OCI-LY1 (cell line): ENCODE measurements around the gene PFKFB1.

Source experiments
- H2AFZ ChIP-seq: fragments of 200-600 bp; sonication (generic), shearing (Covaris generic); 2 replicates; pipeline ENCODE4 v1.6.0; 2014; ENCODE audit warnings: antibody characterized with exemption, mild to moderate bottlenecking, low read length
- H3F3A ChIP-seq: fragments of 200-600 bp; sonication (generic), shearing (Covaris generic); 2 replicates; pipeline ENCODE4 v1.6.0; 2014; ENCODE audit warnings: mild to moderate bottlenecking, antibody characterized with exemption, low read length, moderate library complexity; ENCODE audit not compliant: insufficient read depth
- H3K27ac ChIP-seq: fragments of 200-600 bp; sonication (generic); 2 replicates; pipeline ENCODE4 v1.5.1; 2014; ENCODE audit warnings: low read length, mixed run types, mild to moderate bottlenecking, low read depth; ENCODE audit not compliant: poor library complexity, severe bottlenecking
- H3K27me3 ChIP-seq: fragments of 200-600 bp; sonication (generic); 2 replicates; pipeline ENCODE4 v1.6.0; 2014; ENCODE audit warnings: antibody characterized with exemption, mild to moderate bottlenecking, low read length, moderate library complexity; ENCODE audit not compliant: insufficient read depth
- H3K36me3 ChIP-seq: fragments of 200-600 bp; sonication (generic); 2 replicates; pipeline ENCODE4 v1.6.1; 2014; ENCODE audit warnings: mild to moderate bottlenecking, antibody characterized with exemption, low read length, moderate library complexity, mixed read lengths; ENCODE audit not compliant: insufficient read depth
- H3K4me1 ChIP-seq: fragments of 200-600 bp; sonication (generic); 2 replicates; pipeline ENCODE4 v1.5.1; 2014; ENCODE audit warnings: mild to moderate bottlenecking, low read length, moderate library complexity; ENCODE audit not compliant: insufficient read depth, severe bottlenecking
- H3K4me2 ChIP-seq: fragments of 200-600 bp; sonication (generic), shearing (Covaris generic); 2 replicates; pipeline ENCODE4 v1.6.1; 2014; ENCODE audit warnings: low read length
- H3K4me3 ChIP-seq: fragments of 200-600 bp; sonication (generic); 2 replicates; pipeline ENCODE4 v1.5.1; 2014; ENCODE audit warnings: low read length, low read depth, mild to moderate bottlenecking, mixed read lengths; ENCODE audit not compliant: poor library complexity, severe bottlenecking
- H3K79me2 ChIP-seq: fragments of 200-600 bp; shearing (Covaris generic); 2 replicates; pipeline ENCODE4 v1.6.1; 2016; ENCODE audit warnings: mixed run types, low read length, mixed read lengths; ENCODE audit not compliant: insufficient read depth
- H3K9ac ChIP-seq: fragments of 200-600 bp; sonication (generic), shearing (Covaris generic); 2 replicates; pipeline ENCODE4 v1.6.1; 2014; ENCODE audit warnings: mild to moderate bottlenecking, low read length, mixed read lengths
- H3K9me2 ChIP-seq: fragments of 200-600 bp; sonication (generic), shearing (Covaris generic); 2 replicates; pipeline ENCODE4 v1.6.1; 2014; ENCODE audit warnings: low read depth, mild to moderate bottlenecking, low read length, mixed read lengths
- H3K9me3 ChIP-seq: fragments of 200-600 bp; shearing (Covaris generic); 2 replicates; pipeline ENCODE4 v1.6.1; 2014; ENCODE audit warnings: low read length, mixed read lengths
- H4K20me1 ChIP-seq: fragments of 200-600 bp; sonication (generic), shearing (Covaris generic); 2 replicates; pipeline ENCODE4 v1.6.0; 2016; ENCODE audit warnings: mild to moderate bottlenecking, low read length; ENCODE audit not compliant: insufficient read depth
- EZH2 ChIP-seq: fragments of 200-600 bp; sonication (generic), shearing (Covaris generic); IDR thresholded peaks from 2 replicates; pipeline ENCODE4 v1.8.0; 2017; ENCODE audit warnings: borderline replicate concordance, mixed run types, mild to moderate bottlenecking, antibody characterized with exemption, low read length, moderate library complexity, mixed read lengths
- TF ChIP-seq, protein P1 (sequence below): fragments of 200-600 bp; sonication (generic), shearing (Covaris generic); IDR thresholded peaks from 2 replicates; pipeline ENCODE4 v1.5.1; 2017; ENCODE audit warnings: mild to moderate bottlenecking, antibody characterized with exemption, low read length, moderate library complexity, mixed read lengths

PFKFB1 gene

DNA sequence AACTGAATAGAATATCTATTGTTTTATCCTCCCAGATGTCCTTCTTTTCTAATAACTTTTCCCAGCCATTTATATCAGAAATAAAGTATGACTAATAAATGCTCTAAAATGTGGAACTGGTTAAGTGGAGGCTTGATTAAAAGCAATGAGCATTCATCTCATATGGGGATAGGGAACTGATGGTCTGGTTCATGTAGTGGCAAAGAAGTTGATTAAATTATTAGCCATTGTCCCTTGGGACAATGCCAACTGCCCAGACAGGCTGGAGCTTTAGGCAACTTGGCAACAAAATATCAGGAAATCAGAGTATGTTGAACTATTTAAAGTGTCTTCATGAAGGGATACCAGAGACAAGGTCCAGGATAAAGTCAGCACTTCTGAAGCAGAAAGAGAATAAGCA, 49.2 kb downstream of the PFKFB1 start:
- H3K9me2 ChIP-seq, result no peaks in the 10 kb centered on the region
- no peaks in the 10 kb centered on the region for H3K79me2 ChIP-seq
- H3K4me2 ChIP-seq, result no peak overlapping the region
- no peaks in the 10 kb centered on the region for H3K4me1 ChIP-seq
- no peak overlapping the region for H3K9ac ChIP-seq
- H4K20me1 ChIP-seq, result no peaks in the 10 kb centered on the region
- no peak for TF ChIP-seq EZH2
- TF ChIP-seq, protein P1, sequence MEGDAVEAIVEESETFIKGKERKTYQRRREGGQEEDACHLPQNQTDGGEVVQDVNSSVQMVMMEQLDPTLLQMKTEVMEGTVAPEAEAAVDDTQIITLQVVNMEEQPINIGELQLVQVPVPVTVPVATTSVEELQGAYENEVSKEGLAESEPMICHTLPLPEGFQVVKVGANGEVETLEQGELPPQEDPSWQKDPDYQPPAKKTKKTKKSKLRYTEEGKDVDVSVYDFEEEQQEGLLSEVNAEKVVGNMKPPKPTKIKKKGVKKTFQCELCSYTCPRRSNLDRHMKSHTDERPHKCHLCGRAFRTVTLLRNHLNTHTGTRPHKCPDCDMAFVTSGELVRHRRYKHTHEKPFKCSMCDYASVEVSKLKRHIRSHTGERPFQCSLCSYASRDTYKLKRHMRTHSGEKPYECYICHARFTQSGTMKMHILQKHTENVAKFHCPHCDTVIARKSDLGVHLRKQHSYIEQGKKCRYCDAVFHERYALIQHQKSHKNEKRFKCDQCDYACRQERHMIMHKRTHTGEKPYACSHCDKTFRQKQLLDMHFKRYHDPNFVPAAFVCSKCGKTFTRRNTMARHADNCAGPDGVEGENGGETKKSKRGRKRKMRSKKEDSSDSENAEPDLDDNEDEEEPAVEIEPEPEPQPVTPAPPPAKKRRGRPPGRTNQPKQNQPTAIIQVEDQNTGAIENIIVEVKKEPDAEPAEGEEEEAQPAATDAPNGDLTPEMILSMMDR, result no peak
- H3K9me3 ChIP-seq, result no peaks in the 10 kb centered on the region
- no peak overlapping the region for H2AFZ ChIP-seq
- H3K27me3 ChIP-seq, result no peaks in the 10 kb centered on the region
- no peaks in the 10 kb centered on the region for H3F3A ChIP-seq
- no peak overlapping the region for H3K4me3 ChIP-seq
- no peak overlapping the region for H3K27ac ChIP-seq
- H3K36me3 ChIP-seq, result no peaks in the 10 kb centered on the region

DNA sequence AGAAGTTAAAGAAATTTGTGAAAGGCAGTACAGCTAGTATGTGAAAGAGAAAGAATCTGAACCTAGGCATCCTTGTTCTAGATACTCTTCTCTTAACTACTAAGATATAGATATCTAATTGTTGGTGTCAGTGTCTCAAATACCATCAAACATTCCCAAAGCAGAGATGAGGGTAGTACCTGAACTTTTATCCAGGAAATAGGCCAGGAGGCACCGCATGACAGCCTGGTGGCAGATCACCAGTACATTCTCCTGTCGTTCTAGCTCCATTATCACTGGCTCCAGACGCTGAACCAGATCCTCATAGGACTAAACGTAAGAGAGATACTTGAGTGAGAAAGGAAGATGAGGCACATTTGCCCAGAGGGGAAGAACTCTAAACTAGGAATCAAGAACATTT, 56.6 kb downstream of the PFKFB1 start:
- H3K4me3 ChIP-seq, result no peak overlapping the region
- H3K79me2 ChIP-seq, result no peaks in the 10 kb centered on the region
- H3K4me1 ChIP-seq, result no peaks in the 10 kb centered on the region
- H3K36me3 ChIP-seq, result no peaks in the 10 kb centered on the region
- no peak overlapping the region for H3K27ac ChIP-seq
- no peaks in the 10 kb centered on the region for H3K27me3 ChIP-seq
- H3K9ac ChIP-seq, result no peak overlapping the region
- H3K9me3 ChIP-seq, result no peaks in the 10 kb centered on the region
- no peaks in the 10 kb centered on the region for H3F3A ChIP-seq
- no peak for TF ChIP-seq EZH2
- TF ChIP-seq, protein P1, result no peak
- no peak overlapping the region for H2AFZ ChIP-seq
- no peaks in the 10 kb centered on the region for H4K20me1 ChIP-seq
- H3K9me2 ChIP-seq, result no peaks in the 10 kb centered on the region
- H3K4me2 ChIP-seq, result no peak overlapping the region

DNA sequence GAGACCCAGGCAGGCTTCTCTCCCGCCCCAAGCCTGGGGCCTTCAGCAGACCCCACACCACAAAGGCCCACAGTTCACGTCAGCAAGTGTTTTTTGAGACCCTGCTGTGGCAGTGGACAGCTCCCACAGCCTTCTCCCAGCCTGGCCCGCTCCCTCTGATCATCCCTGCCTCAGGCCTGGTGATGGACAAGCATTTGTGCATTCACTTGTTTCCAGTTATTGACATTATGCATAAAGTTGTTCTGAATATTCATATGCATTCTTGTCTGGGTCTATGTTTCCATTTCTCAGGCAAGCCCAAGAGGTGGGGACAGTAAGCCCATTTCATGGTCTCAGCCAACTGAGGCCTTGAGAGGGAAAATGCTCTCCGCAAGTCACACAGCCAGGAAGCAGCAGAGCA, 58.7 kb downstream of the PFKFB1 start:
- Histone ChIP-seq H3K9me2 (no peaks in the 10 kb centered on the region), H3K4me3 (no peak overlapping the region), H3K27me3 (no peaks in the 10 kb centered on the region), H3K27ac (no peak overlapping the region), H4K20me1 (no peaks in the 10 kb centered on the region), H2AFZ (no peak overlapping the region), H3K4me1 (no peaks in the 10 kb centered on the region), H3K4me2 (no peak overlapping the region), H3K9me3 (no peaks in the 10 kb centered on the region), H3K36me3 (no peaks in the 10 kb centered on the region), H3K79me2 (no peaks in the 10 kb centered on the region), H3F3A (no peaks in the 10 kb centered on the region), H3K9ac (no peak overlapping the region)
- TF ChIP-seq, protein P1, result no peak
- TF ChIP-seq EZH2, result no peak
